Measurements from ENCODE around the gene POLD1. TPM values are rescaled to one million over a fixed set of nuclear protein-coding genes. Genes with fewer than 3 reads are reported as not detected.
A peak's percentile ranks its signal among the peaks of the same experiment; 100 is the strongest.

The POLD1 gene
- total and polyA plus RNA-seq, 5 donors from 2014 or later = 19.3 to 28.1 (median 21.4) TPM

- H3K4me1 ChIP-seq (ENCODE audit: control insufficient read depth, insufficient read depth, low read length, poor library complexity, severe bottlenecking) = peaks cover 29% of the 10 kb centered on the region
- H3K36me3 Mint-ChIP-seq = peaks cover 20% of the 10 kb centered on the region
- ATAC-seq (ENCODE audit: low read depth in 2 of 2) = no peak
- H3K9me3 ChIP-seq (ENCODE audit: control insufficient read depth in 2 of 2, low read length in 2 of 2) = no peaks in the 10 kb centered on the region
- H3K4me1 Mint-ChIP-seq = peaks cover 7 to 49% (median 28%) of the 10 kb centered on the region in 4 donors
- peaks cover 0 to 2% (median 0%) of the 10 kb centered on the region in 7 donors for H3K9me3 Mint-ChIP-seq
- peaks cover 4% of the 10 kb centered on the region for H3K27me3 Mint-ChIP-seq
- no peak overlapping the region for H3K27ac ChIP-seq (ENCODE audit: insufficient read depth, low read length, poor library complexity, severe bottlenecking)
- no peaks in the 10 kb centered on the region for H3K27me3 ChIP-seq (ENCODE audit: control insufficient read depth, insufficient read depth, low read length)
- DNase-seq = no peak
- no peak overlapping the region for H3K27ac Mint-ChIP-seq
- H3K36me3 ChIP-seq (ENCODE audit: control insufficient read depth, insufficient read depth, low read length) = peaks cover 39% of the 10 kb centered on the region
- no peak overlapping the region for H3K4me3 ChIP-seq (ENCODE audit: low read depth, low read length)
- peak overlapping the region in 2 of 4 donors; percentile 46 to 48 for H3K4me3 Mint-ChIP-seq
These were observed 3.4 kb upstream of the POLD1 start for GRCh38 chr19:50380751-50381151.

GRCh38 chr19:50381881-50382729, 2.0 kb upstream of the POLD1 start:
- no peaks in the 10 kb centered on the region for H3K9me3 ChIP-seq (ENCODE audit: control insufficient read depth in 2 of 2, low read length in 2 of 2)
- peaks cover 20% of the 10 kb centered on the region for H3K36me3 Mint-ChIP-seq
- no peaks in the 10 kb centered on the region for H3K27me3 ChIP-seq (ENCODE audit: control insufficient read depth, insufficient read depth, low read length)
- H3K27ac ChIP-seq (ENCODE audit: insufficient read depth, low read length, poor library complexity, severe bottlenecking) = no peak overlapping the region
- peaks cover 39% of the 10 kb centered on the region for H3K36me3 ChIP-seq (ENCODE audit: control insufficient read depth, insufficient read depth, low read length)
- H3K27ac Mint-ChIP-seq = no peak overlapping the region
- no peak overlapping the region for H3K4me3 ChIP-seq (ENCODE audit: low read depth, low read length)
- H3K9me3 Mint-ChIP-seq = peaks cover 0 to 2% (median 0%) of the 10 kb centered on the region in 7 donors
- H3K27me3 Mint-ChIP-seq = peaks cover 4% of the 10 kb centered on the region
- ATAC-seq (ENCODE audit: low read depth in 2 of 2) = no peak
- H3K4me1 Mint-ChIP-seq = peaks cover 7 to 44% (median 25%) of the 10 kb centered on the region in 4 donors
- peaks cover 22% of the 10 kb centered on the region for H3K4me1 ChIP-seq (ENCODE audit: control insufficient read depth, insufficient read depth, low read length, poor library complexity, severe bottlenecking)
- no peak for DNase-seq
- H3K4me3 Mint-ChIP-seq = peak overlapping the region in 1 of 4 donors; percentile 91

GRCh38 chr19:50383001-50383851, 921 bp upstream of the POLD1 start:
- Histone ChIP-seq H3K27ac (ENCODE audit: insufficient read depth, low read length, poor library complexity, severe bottlenecking) (peak overlapping the region; percentile 81), H3K4me3 (ENCODE audit: low read depth, low read length) (peak overlapping the region; percentile 68), H3K36me3 (ENCODE audit: control insufficient read depth, insufficient read depth, low read length) (peaks cover 36% of the 10 kb centered on the region), H3K9me3 (ENCODE audit: control insufficient read depth in 2 of 2, low read length in 2 of 2) (no peaks in the 10 kb centered on the region), H3K27me3 (ENCODE audit: control insufficient read depth, insufficient read depth, low read length) (no peaks in the 10 kb centered on the region), H3K4me1 (ENCODE audit: control insufficient read depth, insufficient read depth, low read length, poor library complexity, severe bottlenecking) (peaks cover 18% of the 10 kb centered on the region)
- Mint-ChIP-seq H3K27me3 (peaks cover 4% of the 10 kb centered on the region), H3K4me1 (peaks cover 7 to 41% (median 32%) of the 10 kb centered on the region in 4 donors), H3K27ac (peak overlapping the region; percentile 91 to 99 (median 94)), H3K4me3 (peak overlapping the region; percentile 91 to 98 (median 95)), H3K36me3 (peaks cover 25% of the 10 kb centered on the region), H3K9me3 (peaks cover 0 to 2% (median 0%) of the 10 kb centered on the region in 7 donors)
- ATAC-seq (ENCODE audit: low read depth in 2 of 2) (no peak), DNase-seq (no peak)

GRCh38 chr19:50384685-50385535, 763 bp downstream of the POLD1 start:
- DNase-seq = no peak
- peak overlapping the region; percentile 87 for H3K4me3 ChIP-seq (ENCODE audit: low read depth, low read length)
- peaks cover 19% of the 10 kb centered on the region for H3K36me3 ChIP-seq (ENCODE audit: control insufficient read depth, insufficient read depth, low read length)
- peak overlapping the region; percentile 81 for H3K27ac ChIP-seq (ENCODE audit: insufficient read depth, low read length, poor library complexity, severe bottlenecking)
- peak overlapping the region; percentile 38 to 91 (median 84) for H3K27ac Mint-ChIP-seq
- peaks cover 18% of the 10 kb centered on the region for H3K4me1 ChIP-seq (ENCODE audit: control insufficient read depth, insufficient read depth, low read length, poor library complexity, severe bottlenecking)
- ATAC-seq (ENCODE audit: low read depth in 2 of 2) = no peak
- no peaks in the 10 kb centered on the region for H3K9me3 ChIP-seq (ENCODE audit: control insufficient read depth in 2 of 2, low read length in 2 of 2)
- peaks cover 0 to 2% (median 0%) of the 10 kb centered on the region in 7 donors for H3K9me3 Mint-ChIP-seq
- peak overlapping the region; percentile 91 to 98 (median 95) for H3K4me3 Mint-ChIP-seq
- peaks cover 4% of the 10 kb centered on the region for H3K27me3 Mint-ChIP-seq
- peaks cover 17% of the 10 kb centered on the region for H3K36me3 Mint-ChIP-seq
- no peaks in the 10 kb centered on the region for H3K27me3 ChIP-seq (ENCODE audit: control insufficient read depth, insufficient read depth, low read length)
- H3K4me1 Mint-ChIP-seq = peaks cover 7 to 32% (median 25%) of the 10 kb centered on the region in 4 donors

- Mint-ChIP-seq H3K4me3 (peak overlapping the region in 1 of 4 donors; percentile 80), H3K9me3 (peaks cover 0 to 4% (median 0%) of the 10 kb centered on the region in 7 donors), H3K36me3 (peaks cover 16% of the 10 kb centered on the region), H3K27ac (peak overlapping the region in 1 of 3 donors; percentile 17), H3K27me3 (peaks cover 4% of the 10 kb centered on the region), H3K4me1 (peaks cover 7 to 31% (median 24%) of the 10 kb centered on the region in 4 donors)
- DNase-seq = no peak
- Histone ChIP-seq H3K27ac (ENCODE audit: insufficient read depth, low read length, poor library complexity, severe bottlenecking) (no peak overlapping the region), H3K36me3 (ENCODE audit: control insufficient read depth, insufficient read depth, low read length) (peaks cover 4% of the 10 kb centered on the region), H3K4me3 (ENCODE audit: low read depth, low read length) (no peak overlapping the region), H3K9me3 (ENCODE audit: control insufficient read depth in 2 of 2, low read length in 2 of 2) (no peaks in the 10 kb centered on the region), H3K4me1 (ENCODE audit: control insufficient read depth, insufficient read depth, low read length, poor library complexity, severe bottlenecking) (peaks cover 18% of the 10 kb centered on the region), H3K27me3 (ENCODE audit: control insufficient read depth, insufficient read depth, low read length) (no peaks in the 10 kb centered on the region)
- ATAC-seq (ENCODE audit: low read depth in 2 of 2) = no peak
These were observed 3.2 kb downstream of the POLD1 start for GRCh38 chr19:50387176-50387867.

GRCh38 chr19:50387868-50388245, 3.7 kb downstream of the POLD1 start:
- H3K4me3 Mint-ChIP-seq = peak overlapping the region in 2 of 4 donors; percentile 13 to 80
- Histone ChIP-seq H3K36me3 (ENCODE audit: control insufficient read depth, insufficient read depth, low read length) (peaks cover 4% of the 10 kb centered on the region), H3K27me3 (ENCODE audit: control insufficient read depth, insufficient read depth, low read length) (no peaks in the 10 kb centered on the region), H3K4me3 (ENCODE audit: low read depth, low read length) (no peak overlapping the region), H3K27ac (ENCODE audit: insufficient read depth, low read length, poor library complexity, severe bottlenecking) (no peak overlapping the region), H3K9me3 (ENCODE audit: control insufficient read depth in 2 of 2, low read length in 2 of 2) (no peaks in the 10 kb centered on the region), H3K4me1 (ENCODE audit: control insufficient read depth, insufficient read depth, low read length, poor library complexity, severe bottlenecking) (peaks cover 18% of the 10 kb centered on the region)
- H3K36me3 Mint-ChIP-seq = peaks cover 16% of the 10 kb centered on the region
- peaks cover 8 to 31% (median 24%) of the 10 kb centered on the region in 4 donors for H3K4me1 Mint-ChIP-seq
- ATAC-seq (ENCODE audit: low read depth in 2 of 2) (no peak), DNase-seq (no peak)
- H3K27me3 Mint-ChIP-seq = peaks cover 4% of the 10 kb centered on the region
- peaks cover 0 to 4% (median 0%) of the 10 kb centered on the region in 7 donors for H3K9me3 Mint-ChIP-seq
- peak overlapping the region in 1 of 3 donors; percentile 17 for H3K27ac Mint-ChIP-seq

Data from CD4-positive, CD25-positive, alpha-beta regulatory T cell (primary cell).